SW480 (cell line): ENCODE data around the gene GUCY2D.
A peak's percentile ranks its signal among the peaks of the same experiment; 100 is the strongest.

ENCODE experiments used
- DNase-seq: peaks from one replicate; pipeline ENCODE4 v3.0.0-alpha.2; 2016; ENCODE audit warnings: low spot score

The GUCY2D gene

DNA sequence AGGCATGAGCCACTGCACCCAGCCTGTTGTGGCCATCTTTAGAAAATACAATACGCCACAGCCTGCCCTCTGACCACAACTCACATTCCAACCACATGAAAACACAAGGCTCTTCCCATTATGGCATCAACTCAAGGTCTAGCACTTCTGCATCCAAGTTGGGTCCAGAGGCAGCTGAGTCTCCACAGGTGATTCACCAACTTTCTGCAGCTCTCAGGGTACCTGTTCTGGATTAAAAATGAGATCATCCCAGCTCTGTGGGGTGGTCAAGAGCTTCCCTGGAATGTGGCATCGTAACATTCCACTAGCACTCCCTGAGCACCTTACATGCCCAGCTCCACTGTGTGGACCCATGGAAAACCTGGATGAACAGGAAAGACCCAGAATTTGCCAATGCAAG lies 9.9 kb upstream of the GUCY2D start:
- peak; percentile 85 for DNase-seq

DNA sequence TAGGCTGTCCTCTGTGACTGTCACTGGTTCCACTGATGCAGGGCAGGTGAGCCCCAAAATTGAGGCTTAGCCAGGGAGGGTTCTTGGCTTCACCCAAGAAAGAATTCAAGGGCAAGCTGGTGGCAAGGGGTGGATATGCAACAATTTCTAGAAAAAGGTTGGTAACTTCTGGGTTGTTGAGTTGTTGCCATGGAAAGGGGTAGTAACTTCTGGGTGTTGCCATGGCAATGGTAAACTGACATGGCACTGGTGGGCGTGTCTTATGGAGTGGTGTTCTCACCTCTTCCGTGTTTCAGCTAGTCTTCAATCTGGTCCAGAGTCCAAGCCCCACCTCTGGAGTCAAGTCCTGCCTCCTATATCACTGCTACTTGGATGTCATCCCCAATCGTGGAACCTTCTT lies 9.5 kb upstream of the GUCY2D start:
- no peak for DNase-seq

DNA sequence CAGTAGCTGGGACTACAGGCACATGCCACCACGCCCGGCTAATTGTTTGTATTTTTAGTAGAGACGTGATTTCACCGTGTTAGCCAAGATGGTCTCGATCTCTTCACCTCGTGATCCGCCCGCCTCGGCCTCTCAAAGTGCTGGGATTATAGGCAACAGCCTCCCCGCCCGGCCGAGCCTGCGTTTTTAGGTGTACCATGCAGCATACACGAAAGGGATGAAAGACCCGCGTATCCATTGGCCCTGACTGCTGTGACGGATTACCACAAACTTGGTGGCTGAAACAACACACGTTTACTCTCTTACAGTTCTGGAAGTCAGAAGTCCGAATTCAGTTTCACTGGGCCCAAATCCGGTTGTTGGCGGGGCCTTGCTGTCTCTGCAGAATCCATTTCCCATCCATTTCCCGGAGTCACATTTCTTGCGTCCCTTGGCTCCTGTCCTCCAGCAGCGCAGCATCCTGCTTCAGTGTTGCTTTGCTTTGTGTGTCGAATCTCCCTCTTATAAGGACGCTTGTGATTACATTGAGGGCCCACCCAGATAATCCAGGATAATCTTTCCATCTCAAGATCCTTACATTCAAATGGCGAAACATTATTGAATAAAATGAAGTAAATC lies 8.3 kb upstream of the GUCY2D start:
- no peak for DNase-seq

DNA sequence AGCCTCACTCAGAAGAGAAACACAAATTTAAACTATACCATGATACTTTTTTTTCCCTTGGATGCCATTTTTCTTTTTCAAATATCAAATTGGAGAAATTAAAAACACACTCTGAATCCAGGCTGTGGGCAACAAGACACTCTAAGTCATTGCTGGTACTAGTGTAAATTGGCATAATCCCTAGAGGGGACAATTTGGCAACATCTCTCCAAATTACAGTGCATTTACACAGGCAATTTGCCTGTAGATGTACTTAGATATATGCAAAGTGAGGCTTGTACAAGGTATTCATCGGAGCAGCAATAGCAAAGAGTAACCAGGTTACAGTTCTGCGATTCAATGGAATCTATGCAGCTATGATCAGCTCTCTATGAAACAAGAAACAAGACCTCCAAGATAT lies 6.7 kb upstream of the GUCY2D start:
- DNase-seq: no peak

DNA sequence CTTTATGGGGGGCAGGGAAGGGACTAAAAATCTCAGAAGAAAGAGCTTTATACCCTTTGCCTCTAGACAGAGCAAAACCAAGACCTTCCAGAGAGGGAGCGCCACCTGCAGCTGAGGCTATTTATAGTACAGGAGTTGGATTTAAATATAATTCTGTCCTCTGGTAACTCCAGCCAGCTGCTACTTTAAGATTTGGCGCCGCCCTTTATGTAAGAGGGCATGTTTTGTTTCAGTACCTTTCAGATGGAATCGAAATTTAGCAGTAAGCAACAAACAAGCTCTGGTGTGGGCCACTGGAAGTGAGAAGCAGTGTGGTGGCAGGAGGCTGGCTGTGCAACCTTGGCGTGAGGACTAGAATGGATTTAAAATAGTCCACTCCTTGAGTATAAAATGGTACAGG lies 5.2 kb upstream of the GUCY2D start:
- DNase-seq: peak; percentile 60

DNA sequence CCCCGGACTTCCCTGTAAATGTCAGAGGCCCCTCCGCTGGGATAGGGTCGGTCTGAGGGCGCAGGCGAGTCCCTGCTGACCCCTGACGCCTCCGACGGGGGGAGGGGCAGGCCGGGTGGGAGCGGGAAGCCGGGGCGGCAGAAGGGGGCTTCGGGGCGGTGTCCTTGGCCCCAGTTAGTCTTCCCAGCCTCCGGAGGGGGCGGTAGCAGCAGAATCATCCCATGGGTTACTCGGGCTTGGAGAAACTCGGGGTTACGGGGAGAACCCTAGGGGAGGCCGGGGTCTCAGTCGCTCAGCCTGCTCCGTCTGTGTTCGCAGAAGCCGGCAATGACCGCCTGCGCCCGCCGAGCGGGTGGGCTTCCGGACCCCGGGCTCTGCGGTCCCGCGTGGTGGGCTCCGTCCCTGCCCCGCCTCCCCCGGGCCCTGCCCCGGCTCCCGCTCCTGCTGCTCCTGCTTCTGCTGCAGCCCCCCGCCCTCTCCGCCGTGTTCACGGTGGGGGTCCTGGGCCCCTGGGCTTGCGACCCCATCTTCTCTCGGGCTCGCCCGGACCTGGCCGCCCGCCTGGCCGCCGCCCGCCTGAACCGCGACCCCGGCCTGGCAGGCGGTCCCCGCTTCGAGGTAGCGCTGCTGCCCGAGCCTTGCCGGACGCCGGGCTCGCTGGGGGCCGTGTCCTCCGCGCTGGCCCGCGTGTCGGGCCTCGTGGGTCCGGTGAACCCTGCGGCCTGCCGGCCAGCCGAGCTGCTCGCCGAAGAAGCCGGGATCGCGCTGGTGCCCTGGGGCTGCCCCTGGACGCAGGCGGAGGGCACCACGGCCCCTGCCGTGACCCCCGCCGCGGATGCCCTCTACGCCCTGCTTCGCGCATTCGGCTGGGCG lies 542 bp downstream of the GUCY2D start:
- no peak for DNase-seq

DNA sequence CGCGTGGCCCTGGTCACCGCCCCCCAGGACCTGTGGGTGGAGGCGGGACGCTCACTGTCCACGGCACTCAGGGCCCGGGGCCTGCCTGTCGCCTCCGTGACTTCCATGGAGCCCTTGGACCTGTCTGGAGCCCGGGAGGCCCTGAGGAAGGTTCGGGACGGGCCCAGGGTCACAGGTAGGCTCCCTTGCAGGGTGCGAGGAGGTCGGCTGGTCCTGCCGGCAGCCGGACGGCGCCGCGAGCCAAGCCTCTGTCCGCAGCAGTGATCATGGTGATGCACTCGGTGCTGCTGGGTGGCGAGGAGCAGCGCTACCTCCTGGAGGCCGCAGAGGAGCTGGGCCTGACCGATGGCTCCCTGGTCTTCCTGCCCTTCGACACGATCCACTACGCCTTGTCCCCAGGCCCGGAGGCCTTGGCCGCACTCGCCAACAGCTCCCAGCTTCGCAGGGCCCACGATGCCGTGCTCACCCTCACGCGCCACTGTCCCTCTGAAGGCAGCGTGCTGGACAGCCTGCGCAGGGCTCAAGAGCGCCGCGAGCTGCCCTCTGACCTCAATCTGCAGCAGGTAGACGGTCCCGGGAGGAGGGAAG lies 1.3 kb downstream of the GUCY2D start:
- DNase-seq: no peak

DNA sequence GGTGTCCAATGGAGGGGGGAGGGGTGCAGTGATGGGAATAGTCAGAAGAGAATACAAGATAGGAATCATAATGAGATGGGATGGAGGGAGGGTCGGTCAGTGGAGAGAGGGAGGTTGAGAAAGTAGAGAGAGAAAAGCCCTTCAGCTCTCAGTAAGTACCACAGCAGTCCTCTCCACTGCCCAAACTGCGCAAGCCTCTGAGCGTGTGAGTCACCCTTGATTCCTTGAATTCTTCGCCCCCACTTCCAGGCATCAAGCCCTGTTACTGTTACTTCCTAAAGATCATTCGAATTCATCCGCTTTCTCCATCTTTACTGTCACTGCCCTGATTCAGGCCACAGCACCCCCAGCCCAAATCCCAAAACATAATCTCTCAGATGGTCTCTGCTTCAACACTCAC lies 2.5 kb downstream of the GUCY2D start:
- no peak for DNase-seq

DNA sequence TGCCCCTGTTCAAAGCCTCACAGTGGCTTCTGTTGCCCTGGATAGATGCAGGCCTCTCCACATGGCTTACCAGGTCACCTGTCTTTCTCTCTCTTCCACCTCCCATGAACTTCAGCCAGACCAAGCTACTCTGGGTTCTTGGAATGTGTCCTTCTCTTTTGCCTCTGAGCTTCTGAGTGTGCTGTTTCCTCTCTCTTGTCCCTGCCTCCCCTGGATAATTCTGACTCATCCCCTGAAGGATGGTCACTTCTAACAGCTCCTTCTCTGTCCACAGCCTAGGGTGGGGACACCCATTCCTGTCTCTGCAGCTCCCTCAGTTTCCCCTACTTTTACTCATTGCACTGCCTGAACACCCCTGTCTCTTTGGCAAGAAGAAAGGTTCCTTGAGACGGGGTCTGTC lies 2.9 kb downstream of the GUCY2D start:
- no peak for DNase-seq

DNA sequence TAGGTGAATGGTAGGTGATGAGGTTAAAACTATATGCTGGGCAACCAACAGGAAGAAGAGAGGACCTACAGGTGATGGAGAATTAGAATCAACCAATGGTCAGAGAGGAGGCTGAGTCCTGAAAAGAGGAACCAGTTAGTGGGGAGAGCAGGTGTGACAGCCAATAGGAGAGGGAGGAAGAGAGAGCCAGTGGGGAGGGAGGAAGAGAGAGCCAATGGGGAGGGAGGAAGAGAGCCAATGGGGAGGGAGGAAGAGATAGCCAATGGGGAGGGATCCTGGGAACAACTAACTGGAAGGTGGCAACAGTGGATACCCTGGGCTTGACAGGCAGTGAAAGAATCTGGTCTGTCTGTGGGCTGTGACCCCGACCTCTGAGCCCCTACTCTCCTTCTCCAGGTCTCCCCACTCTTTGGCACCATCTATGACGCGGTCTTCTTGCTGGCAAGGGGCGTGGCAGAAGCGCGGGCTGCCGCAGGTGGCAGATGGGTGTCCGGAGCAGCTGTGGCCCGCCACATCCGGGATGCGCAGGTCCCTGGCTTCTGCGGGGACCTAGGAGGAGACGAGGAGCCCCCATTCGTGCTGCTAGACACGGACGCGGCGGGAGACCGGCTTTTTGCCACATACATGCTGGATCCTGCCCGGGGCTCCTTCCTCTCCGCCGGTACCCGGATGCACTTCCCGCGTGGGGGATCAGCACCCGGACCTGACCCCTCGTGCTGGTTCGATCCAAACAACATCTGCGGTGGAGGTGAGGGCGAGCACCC lies 3.7 kb downstream of the GUCY2D start:
- peak; percentile 68 for DNase-seq

DNA sequence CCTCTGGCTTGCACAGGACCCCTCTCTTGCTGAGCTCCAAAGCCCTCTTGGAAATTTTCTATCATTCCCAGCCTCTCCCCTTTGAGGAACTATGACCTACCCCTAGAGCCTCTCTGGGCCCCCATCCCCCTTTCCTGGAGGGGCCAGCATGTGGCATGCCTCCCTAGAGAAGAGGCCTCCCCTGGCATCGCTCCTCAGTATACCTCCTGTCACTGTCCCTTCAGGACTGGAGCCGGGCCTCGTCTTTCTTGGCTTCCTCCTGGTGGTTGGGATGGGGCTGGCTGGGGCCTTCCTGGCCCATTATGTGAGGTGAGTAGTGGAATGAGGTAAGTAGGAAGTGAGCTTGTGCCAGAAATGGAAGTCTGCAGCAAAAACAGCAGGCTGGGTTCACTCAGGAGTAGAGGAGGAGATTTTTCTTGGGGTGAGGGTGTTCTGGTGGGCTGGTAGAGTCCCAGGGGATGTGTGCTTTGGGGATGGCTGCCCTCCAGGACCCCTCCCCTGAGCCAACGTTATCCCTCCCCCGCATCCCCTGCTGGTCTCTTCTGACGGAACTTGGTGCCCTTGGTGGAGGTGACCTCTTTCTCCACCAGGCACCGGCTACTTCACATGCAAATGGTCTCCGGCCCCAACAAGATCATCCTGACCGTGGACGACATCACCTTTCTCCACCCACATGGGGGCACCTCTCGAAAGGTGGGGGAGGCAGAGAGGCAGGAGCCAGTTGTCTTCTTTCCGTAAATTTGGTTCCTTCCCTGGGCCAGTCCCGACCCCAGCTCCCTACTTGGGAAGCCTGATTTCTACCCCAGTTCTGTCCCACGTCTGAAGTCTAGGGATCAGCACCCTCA lies 4.6 kb downstream of the GUCY2D start:
- no peak for DNase-seq

DNA sequence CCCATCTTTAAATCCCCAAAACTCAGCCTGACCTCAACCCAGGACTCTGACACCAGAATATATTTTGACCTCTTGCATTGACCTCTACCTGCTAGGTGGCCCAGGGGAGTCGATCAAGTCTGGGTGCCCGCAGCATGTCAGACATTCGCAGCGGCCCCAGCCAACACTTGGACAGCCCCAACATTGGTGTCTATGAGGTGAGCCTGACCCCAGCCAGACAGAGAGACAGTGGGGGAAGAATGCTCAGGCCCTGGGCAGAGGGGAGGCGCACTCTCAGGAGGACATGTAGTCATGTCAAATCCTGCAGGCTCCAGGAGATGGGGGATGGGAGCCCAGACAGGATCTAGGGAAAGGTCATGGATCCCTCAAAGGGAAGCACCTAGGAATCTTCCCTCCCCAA lies 5.4 kb downstream of the GUCY2D start:
- DNase-seq: no peak

DNA sequence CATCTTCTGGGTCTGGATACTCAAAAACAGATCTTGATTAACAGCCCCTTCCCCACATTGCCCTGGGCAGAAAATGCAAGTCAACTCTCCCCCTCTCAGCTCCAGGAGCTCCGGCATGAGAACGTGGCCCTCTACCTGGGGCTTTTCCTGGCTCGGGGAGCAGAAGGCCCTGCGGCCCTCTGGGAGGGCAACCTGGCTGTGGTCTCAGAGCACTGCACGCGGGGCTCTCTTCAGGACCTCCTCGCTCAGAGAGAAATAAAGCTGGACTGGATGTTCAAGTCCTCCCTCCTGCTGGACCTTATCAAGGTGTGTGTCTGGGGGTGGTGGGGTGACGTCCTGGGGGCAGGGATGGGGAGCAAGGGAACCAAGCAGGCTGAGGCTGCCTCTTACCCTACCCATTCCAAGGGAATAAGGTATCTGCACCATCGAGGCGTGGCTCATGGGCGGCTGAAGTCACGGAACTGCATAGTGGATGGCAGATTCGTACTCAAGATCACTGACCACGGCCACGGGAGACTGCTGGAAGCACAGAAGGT lies 9.7 kb downstream of the GUCY2D start:
- DNase-seq: no peak

DNA sequence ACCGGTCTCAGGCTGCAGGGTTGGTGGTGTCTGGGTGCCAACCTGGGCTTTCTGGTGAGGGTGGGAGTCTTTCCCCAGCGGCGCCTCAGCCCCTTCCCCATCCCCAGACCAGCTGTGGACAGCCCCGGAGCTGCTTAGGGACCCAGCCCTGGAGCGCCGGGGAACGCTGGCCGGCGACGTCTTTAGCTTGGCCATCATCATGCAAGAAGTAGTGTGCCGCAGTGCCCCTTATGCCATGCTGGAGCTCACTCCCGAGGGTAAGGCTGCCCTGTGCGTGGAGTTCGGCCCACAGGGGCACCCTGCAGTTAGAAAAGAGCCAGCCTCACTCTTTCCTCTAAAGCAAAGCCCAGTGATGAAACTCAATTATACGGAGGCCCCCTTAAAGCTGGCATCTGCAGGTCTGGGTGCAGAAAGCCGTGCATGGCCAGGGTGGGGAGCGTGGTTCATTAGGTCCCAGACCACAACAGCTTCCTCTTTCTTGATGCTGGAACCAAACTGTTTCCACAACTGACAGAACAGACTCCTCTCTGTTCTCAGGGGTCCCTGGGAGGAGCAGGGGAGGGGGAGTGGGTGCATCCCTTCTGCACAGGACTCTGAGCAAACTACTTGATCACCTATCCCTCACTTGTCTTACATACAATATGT lies 10.7 kb downstream of the GUCY2D start:
- no peak for DNase-seq

DNA sequence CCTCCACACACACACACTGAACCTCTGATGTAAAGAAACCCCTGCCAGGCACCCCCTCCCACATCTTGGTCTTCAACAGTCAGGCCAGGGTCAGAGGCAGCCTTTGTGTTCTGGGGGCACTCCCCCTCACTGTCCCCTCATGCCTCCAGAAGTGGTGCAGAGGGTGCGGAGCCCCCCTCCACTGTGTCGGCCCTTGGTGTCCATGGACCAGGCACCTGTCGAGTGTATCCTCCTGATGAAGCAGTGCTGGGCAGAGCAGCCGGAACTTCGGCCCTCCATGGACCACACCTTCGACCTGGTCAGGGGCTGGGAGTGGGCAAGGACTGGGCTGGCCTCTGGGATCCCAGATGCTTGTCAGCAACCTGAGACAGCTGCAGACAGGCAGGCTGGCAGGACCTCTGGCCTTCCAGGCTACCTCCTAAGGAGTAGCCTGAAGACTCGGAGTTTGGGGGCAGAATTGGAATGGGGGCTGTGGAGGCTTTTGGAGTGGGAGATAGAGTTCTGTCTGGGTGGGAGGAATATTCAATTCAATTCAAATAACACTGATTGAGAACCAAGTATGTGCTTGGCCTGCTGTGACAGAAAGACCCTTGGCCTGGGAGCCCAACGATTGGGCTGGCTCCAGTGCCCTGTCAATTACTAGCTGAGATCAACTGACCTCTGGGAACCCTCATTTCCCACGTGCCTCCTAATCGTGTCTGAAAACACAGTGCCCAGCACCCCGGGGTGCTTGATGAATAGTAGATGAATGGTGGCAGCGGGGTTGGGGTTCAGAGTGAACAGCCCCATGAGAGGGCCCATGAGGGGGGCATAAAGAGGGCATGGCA lies 11.5 kb downstream of the GUCY2D start:
- no peak for DNase-seq

DNA sequence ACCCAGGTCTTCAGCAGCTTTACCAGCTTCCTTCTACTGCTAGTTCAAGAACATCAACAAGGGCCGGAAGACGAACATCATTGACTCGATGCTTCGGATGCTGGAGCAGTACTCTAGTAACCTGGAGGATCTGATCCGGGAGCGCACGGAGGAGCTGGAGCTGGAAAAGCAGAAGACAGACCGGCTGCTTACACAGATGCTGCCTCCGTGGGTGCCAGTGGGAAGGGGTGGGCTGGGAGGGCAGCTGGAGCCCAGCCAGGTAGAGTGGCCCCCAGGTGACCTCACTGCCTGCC lies 12.1 kb downstream of the GUCY2D start:
- DNase-seq: no peak

DNA sequence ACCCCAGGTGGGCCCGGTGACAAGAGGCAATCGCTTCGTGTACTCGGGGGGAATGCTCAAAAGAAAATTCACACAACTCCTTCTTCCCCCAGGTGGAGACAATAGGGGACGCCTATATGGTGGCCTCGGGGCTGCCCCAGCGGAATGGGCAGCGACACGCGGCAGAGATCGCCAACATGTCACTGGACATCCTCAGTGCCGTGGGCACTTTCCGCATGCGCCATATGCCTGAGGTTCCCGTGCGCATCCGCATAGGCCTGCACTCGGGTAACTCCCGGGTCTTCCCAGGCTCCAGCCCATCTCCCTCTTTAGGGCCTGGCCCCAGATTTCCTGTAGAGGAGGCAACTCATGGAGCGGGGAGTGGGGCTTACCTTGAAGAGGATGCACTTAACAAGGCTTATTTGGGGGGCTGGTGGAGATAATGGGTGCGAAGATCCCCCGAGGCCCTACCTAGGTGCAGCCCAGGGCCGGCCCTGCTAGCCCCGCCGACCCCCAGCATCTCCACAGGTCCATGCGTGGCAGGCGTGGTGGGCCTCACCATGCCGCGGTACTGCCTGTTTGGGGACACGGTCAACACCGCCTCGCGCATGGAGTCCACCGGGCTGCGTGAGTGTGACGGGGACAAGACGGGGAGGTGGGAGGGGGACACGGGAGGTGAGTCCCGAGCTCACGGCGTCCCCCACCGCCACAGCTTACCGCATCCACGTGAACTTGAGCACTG lies 13.0 kb downstream of the GUCY2D start:
- DNase-seq: no peak

DNA sequence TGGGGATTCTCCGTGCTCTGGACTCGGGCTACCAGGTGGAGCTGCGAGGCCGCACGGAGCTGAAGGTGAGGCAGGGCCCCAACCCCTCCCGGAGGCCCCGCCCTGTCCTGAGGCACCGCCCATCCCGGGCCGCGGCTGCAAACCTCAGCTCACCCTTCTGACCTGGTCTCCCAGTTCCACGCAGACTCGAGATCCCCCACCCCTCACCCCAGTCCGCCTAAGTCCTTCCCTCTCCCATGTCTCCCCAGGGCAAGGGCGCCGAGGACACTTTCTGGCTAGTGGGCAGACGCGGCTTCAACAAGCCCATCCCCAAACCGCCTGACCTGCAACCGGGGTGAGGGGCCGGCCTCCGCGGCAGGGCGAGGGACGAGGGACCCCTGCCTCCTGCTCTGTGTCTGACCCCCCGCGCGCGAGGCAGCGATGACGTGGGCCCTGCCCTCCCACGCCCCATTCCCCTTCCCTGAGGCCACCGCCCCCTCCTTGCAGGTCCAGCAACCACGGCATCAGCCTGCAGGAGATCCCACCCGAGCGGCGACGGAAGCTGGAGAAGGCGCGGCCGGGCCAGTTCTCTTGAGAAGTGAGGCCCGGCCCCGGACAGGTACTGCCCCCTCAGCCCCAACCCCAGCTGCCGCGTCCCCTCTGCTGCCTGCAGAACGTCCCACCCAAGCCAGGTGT lies 13.7 kb downstream of the GUCY2D start:
- no peak for DNase-seq
